Activated naive CD8-positive, alpha-beta T cell treated with anti-CD3 and anti-CD28 coated beads for 36 hours (primary cell): ENCODE data around the gene BRINP3. TPM values are rescaled to one million over a fixed set of nuclear protein-coding genes. Genes with fewer than 3 reads are reported as not detected.
"Not testable (repeated sequence)": the region's sequence is repeated elsewhere in the genome, so short reads cannot be mapped to it uniquely, and the experiment has no call there.

Source experiments
- DNase-seq: peaks from one replicate; pipeline ENCODE4 v3.0.0; 2021
- H3K27ac Mint-ChIP-seq: one replicate; pipeline ENCODE4 v1.8.0; 2022; ENCODE audit warnings: mild to moderate bottlenecking, moderate library complexity, mixed read lengths
- H3K27me3 Mint-ChIP-seq: one replicate; pipeline ENCODE4 v1.8.0; 2022; ENCODE audit warnings: mild to moderate bottlenecking, mixed read lengths
- H3K36me3 Mint-ChIP-seq: one replicate; pipeline ENCODE4 v1.8.0; 2021; ENCODE audit warnings: mild to moderate bottlenecking, mixed read lengths
- H3K4me1 Mint-ChIP-seq: one replicate; pipeline ENCODE4 v1.8.0; 2021; ENCODE audit warnings: mixed read lengths
- H3K4me3 Mint-ChIP-seq: one replicate; pipeline ENCODE4 v1.8.0; 2022; ENCODE audit warnings: mild to moderate bottlenecking, moderate library complexity, mixed read lengths
- H3K9me3 Mint-ChIP-seq: one replicate; pipeline ENCODE4 v1.8.0; 2022; ENCODE audit warnings: mixed read lengths
- total RNA-seq, 2 experiments: library from RNA; stranded (reverse); gene quantifications; one replicate each; pipeline ENCODE4 v1.2.3, GENCODE V29; 2021

The BRINP3 gene
- total RNA-seq, 2 experiments from 2014 or later, result not detected

DNA sequence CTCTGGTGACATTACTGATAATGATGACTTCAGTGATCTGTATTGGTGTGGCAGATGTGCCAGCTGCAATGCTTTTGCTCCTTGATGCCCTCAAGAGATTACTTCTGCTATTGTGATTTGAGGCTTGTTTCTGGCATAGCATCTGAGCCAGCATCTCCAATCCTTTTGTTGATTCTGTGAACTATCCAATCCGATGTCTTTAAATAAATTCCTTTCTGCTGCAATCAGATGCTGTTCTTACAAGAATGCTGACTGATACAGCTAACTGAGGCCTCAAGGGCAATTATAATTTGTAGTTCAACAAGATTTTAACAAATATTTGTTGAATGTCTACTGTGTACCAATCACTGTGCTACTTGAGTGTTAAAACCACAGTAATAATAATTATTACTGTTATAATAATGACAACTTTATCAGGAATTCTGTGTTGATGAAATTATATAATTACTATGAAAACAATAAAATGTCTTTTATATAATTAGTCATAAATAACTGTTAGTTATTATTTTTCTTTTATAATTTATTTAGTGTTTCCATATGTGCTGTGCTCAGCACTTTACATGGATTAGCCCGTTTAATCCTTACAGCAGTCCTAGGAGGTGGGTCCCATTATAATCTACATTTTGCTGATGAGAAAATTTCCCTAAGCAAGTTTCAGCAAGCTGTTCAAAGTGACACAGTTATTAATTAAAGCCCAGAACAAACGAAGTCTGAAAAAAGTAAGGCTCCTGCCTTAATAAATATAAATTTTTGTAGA is 308.2 kb downstream of the BRINP3 start:
- no peak for DNase-seq
- no peaks in the 10 kb centered on the region for H3K27me3 Mint-ChIP-seq
- peaks cover 5% of the 10 kb centered on the region for H3K9me3 Mint-ChIP-seq
- no peak overlapping the region for H3K4me3 Mint-ChIP-seq
- H3K4me1 Mint-ChIP-seq, result no peaks in the 10 kb centered on the region
- H3K36me3 Mint-ChIP-seq, result no peaks in the 10 kb centered on the region
- no peak overlapping the region for H3K27ac Mint-ChIP-seq

DNA sequence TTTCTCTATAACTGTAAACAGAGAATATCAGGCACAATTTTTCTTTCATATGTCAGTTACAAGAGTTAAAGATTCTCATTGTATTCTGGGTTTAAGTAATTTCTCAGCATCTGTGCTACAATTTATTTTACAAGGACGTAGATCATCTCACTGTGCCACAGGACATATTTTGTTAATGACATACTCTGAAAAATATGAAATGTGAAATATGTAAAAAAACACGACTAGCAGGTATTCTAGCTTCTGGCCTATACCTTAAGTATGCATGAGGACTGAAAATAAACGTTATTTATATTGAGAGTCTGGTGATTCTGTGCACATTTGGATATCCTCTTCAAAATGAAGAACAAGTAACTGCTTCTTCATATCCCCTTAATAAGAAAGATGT is 308.8 kb downstream of the BRINP3 start:
- no peaks in the 10 kb centered on the region for H3K4me1 Mint-ChIP-seq
- H3K4me3 Mint-ChIP-seq, result no peak overlapping the region
- H3K27ac Mint-ChIP-seq, result no peak overlapping the region
- H3K36me3 Mint-ChIP-seq, result no peaks in the 10 kb centered on the region
- H3K9me3 Mint-ChIP-seq, result peaks cover 5% of the 10 kb centered on the region
- no peaks in the 10 kb centered on the region for H3K27me3 Mint-ChIP-seq
- no peak for DNase-seq

DNA sequence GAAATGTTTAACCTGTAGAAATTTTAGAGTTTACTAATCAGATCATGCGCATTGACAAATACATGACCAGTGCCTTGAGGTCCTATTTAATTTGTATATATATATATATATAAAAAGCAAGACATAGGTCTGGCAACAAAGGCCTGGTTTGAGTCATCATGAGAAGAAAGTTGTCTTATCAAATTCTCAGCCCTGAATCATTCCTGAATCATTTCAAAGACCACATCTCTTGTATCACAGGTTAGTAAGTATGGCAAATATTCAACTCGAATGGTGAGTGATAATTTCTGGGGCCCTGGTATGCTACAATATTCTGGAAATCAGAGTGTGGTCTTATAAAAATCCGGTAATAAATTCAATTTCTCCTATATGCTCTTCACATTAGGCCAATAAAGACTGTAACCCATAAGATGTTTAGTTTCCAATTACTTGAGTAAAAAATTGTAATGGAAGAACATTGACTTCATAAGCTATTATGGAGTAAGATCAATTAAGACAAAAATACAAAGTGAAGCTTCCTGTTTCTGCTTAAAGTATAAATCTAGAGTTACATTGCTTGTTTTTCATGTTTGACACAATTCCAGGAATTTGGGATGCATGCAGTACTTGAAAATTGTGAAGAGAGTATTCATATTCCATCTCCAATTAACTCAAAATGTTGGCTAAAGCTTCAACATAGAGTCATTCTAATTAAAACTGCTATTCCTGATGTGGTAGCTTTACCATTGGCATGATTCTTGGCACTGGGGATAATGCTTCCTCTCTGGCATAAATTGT is 309.4 kb downstream of the BRINP3 start:
- Mint-ChIP-seq H3K4me1 (no peaks in the 10 kb centered on the region), H3K4me3 (no peak overlapping the region), H3K36me3 (no peaks in the 10 kb centered on the region), H3K9me3 (peaks cover 5% of the 10 kb centered on the region), H3K27me3 (no peaks in the 10 kb centered on the region), H3K27ac (no peak overlapping the region)
- DNase-seq, result no peak

DNA sequence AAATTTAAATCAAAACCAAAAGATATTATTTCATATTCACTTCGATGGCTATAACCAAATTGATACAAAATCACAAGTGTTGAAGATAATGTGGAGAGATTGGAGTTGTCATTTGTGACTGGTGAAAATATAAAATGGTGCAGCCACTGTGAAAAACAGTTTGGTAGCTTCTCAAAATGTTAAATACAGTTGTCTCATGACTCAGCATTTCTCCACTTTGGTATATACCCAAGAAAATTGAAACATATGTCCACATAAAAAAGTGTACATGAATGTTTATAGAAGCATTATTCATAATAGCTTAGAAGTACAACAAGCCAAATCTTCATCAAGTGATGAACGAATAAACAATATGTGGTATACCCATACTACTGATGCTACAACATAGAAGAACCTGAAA is 318.5 kb downstream of the BRINP3 start:
- no peak for DNase-seq
- Mint-ChIP-seq H3K27me3 (no peaks in the 10 kb centered on the region), H3K4me3 (no peak overlapping the region), H3K27ac (no peak overlapping the region), H3K9me3 (peaks cover 5% of the 10 kb centered on the region), H3K4me1 (no peaks in the 10 kb centered on the region), H3K36me3 (no peaks in the 10 kb centered on the region)

DNA sequence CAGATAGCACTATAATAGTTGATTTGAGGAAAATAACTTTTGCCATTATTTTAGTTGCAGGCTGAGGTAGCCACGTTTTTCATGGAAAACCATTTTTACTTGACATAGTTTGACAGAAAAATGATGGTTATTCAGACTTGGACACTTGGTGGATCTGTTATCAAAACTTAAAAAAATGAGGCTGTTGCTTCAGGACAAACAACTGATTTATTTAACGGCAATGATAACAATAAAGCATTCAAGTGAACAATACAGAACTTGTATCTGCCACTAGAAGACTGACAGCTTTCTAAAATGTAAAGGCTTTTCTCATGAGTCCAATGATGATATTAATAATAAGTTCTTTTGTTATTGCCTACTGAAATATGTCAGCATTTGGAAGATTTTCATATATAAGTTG is 322.9 kb downstream of the BRINP3 start:
- Mint-ChIP-seq H3K4me1 (no peaks in the 10 kb centered on the region), H3K4me3 (no peak overlapping the region), H3K27me3 (no peaks in the 10 kb centered on the region), H3K36me3 (no peaks in the 10 kb centered on the region), H3K9me3 (peaks cover 7% of the 10 kb centered on the region), H3K27ac (no peak overlapping the region)
- DNase-seq, result no peak

DNA sequence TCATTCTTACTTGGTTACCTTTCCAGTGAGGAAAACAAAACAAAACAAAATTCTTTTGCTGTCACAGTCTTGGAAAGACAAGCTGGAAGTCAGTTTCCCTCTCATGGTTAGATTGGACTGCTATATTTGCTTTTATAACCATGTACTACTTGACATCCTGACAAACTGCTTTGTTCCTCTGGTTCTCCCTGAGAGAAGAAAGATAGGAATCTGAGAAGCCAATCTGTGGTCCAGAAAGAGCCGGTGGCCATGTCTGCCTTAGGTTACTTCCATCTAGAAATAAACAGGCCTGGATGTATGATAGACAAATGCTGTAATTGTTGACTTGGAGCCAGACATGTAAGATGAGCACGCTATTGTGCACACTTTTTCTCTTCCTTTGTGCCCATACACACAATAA is 330.0 kb downstream of the BRINP3 start:
- Mint-ChIP-seq H3K9me3 (peaks cover 5% of the 10 kb centered on the region), H3K27ac (no peak overlapping the region), H3K4me1 (no peaks in the 10 kb centered on the region), H3K36me3 (no peaks in the 10 kb centered on the region), H3K27me3 (no peaks in the 10 kb centered on the region), H3K4me3 (no peak overlapping the region)
- no peak for DNase-seq

DNA sequence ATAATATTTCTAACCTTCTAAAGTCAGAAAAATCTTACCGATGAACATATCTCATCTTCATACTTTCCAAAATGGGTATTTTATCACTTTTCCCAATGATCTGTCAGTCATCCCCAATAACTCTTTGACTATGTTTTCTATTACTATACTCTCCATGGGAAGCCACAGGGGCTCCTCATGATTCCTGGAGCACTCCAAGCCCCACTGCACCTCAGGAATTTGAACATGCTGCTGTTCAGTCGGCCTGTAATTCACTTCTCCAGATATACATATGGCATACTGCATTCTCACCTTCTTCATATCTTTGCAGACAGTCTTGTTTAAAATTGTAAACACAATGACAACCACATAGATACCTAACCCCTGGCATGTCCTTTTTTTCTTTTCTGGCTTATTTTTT is 333.0 kb downstream of the BRINP3 start:
- Mint-ChIP-seq H3K36me3 (no peaks in the 10 kb centered on the region), H3K4me1 (no peaks in the 10 kb centered on the region), H3K27ac (no peak overlapping the region), H3K4me3 (no peak overlapping the region), H3K9me3 (peaks cover 4% of the 10 kb centered on the region), H3K27me3 (no peaks in the 10 kb centered on the region)
- no peak for DNase-seq

DNA sequence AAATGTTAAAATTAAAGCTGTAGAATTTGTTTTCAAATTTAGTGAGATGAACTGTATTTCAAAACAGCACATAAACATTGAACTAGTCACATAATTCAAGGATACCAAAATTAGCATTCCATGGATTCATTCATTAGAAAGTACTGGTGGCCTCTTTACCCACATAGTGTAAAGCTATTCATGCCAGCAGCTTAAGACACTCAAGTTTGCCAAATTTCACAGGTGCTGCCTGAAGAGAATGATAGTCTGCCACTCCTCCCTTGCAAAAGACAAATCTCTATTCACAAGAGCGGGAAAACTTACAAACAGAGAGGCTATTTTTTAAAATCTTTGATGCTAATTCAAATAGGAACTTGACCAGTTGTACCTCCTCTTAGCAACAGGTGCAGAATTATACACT is 337.0 kb downstream of the BRINP3 start:
- no peaks in the 10 kb centered on the region for H3K36me3 Mint-ChIP-seq
- H3K4me1 Mint-ChIP-seq, result no peaks in the 10 kb centered on the region
- no peak for DNase-seq

DNA sequence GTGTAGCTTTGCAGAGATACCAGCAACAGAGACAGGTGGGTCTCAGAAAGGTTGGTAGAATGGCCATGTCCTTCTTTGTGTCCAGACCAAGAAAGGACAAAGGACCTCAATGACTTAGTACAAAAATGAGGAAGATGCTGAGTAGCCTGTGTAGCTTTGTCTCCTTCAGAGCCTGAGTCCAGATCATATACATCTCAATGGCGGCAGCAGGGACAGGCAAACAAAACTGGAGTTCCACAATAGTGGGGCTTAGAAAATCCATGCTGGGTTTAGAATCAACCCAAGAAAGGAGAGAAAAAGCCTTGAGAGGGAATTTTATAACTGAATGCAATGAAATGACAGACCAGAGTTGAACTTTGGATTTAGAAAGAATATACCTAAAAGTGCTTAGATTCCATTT is 339.0 kb downstream of the BRINP3 start:
- H3K27ac Mint-ChIP-seq, result no peak overlapping the region
- H3K27me3 Mint-ChIP-seq, result no peaks in the 10 kb centered on the region
- no peaks in the 10 kb centered on the region for H3K36me3 Mint-ChIP-seq
- peaks cover 3% of the 10 kb centered on the region for H3K9me3 Mint-ChIP-seq
- H3K4me1 Mint-ChIP-seq, result no peaks in the 10 kb centered on the region
- no peak overlapping the region for H3K4me3 Mint-ChIP-seq
- no peak for DNase-seq

More for the DNA sequence above, 337.0 kb downstream of the BRINP3 start:
- Mint-ChIP-seq H3K27me3 (no peaks in the 10 kb centered on the region), H3K9me3 (peaks cover 7% of the 10 kb centered on the region), H3K27ac (no peak overlapping the region), H3K4me3 (no peak overlapping the region)

DNA sequence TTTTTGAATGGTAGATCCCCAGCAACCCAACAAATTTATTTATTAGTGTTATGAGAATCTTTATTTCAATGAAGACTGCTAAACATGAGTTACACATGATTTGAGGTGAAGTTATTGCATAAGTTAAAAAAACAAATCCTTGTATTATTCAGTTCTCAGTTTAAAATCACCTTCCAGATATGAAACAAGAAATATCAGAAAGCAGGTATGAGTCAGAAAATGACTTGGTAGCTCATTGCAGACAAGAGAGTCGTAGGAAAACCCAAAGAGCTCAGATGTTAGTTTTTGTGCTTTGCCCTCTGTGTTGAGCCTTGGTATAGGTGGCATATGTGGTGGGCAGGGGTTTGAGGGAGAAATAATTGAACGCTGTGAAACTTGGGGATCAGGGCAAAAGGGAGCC is 339.4 kb downstream of the BRINP3 start:
- H3K4me1 Mint-ChIP-seq, result no peaks in the 10 kb centered on the region
- H3K27me3 Mint-ChIP-seq, result no peaks in the 10 kb centered on the region
- H3K27ac Mint-ChIP-seq, result no peak overlapping the region
- no peak overlapping the region for H3K4me3 Mint-ChIP-seq
- no peak for DNase-seq
- peaks cover 3% of the 10 kb centered on the region for H3K9me3 Mint-ChIP-seq
- no peaks in the 10 kb centered on the region for H3K36me3 Mint-ChIP-seq

DNA sequence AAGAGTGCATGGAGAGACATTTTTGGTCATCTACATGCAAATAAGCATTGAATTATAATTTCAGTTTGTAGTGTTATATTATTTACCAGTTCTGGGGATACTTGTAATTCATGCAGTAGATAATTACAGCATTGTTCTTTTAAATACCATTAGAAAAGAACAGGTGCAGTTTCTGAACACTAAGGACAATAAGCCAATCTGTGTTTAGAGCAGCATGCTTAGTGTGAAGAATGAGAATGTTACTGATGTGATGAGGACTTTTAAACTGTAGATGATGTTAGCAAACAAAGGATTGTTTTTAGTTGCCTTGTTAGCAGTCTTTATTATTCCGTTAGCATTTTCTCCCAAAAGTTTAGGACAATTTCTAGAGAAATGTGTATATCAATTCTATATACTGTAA is 348.3 kb downstream of the BRINP3 start:
- H3K9me3 Mint-ChIP-seq, result peaks cover 4% of the 10 kb centered on the region
- H3K4me3 Mint-ChIP-seq, result no peak overlapping the region
- no peak for DNase-seq
- H3K27me3 Mint-ChIP-seq, result no peaks in the 10 kb centered on the region
- no peak overlapping the region for H3K27ac Mint-ChIP-seq
- H3K36me3 Mint-ChIP-seq, result no peaks in the 10 kb centered on the region
- H3K4me1 Mint-ChIP-seq, result no peaks in the 10 kb centered on the region

DNA sequence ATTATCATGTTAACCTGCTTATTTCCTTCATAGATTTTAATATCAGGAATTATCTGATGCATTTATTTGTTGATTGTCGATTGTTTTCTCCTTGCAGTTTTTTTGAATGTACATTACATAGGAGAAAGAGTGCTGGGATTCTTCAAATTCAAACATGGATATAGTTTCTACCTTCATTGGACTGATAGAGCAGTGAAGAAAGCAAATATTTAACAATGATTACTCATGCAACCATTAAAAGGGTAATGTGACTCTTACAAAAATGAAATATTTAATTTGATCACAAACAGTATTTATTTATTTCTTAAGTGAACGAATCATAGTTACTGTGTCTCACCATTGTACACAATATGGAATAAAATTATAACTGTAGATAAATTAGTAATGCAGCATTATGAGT is 350.9 kb downstream of the BRINP3 start:
- no peaks in the 10 kb centered on the region for H3K36me3 Mint-ChIP-seq
- no peaks in the 10 kb centered on the region for H3K4me1 Mint-ChIP-seq

DNA sequence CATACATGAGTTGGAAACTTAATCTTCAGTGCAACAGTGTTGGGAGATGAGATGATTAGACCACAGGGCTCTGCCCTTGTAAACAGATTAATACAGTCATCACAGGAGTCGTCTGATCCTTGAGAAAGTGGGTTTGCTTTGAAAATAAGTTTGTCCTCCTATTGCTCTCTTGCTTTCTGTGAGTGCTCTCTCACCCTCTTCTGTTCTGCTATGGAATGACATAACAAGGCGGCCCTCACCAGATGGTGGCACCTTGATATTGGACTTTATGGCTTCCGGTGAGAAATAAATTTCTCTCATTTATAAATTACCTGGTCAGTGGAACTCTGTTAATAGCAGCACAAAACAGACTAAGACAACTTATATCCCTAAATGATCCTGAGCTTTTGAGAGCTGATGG is 353.6 kb downstream of the BRINP3 start:
- Mint-ChIP-seq H3K27ac (no peak overlapping the region), H3K36me3 (no peaks in the 10 kb centered on the region), H3K9me3 (no peaks in the 10 kb centered on the region), H3K4me3 (no peak overlapping the region), H3K4me1 (no peaks in the 10 kb centered on the region), H3K27me3 (no peaks in the 10 kb centered on the region)
- DNase-seq, result no peak

More for the DNA sequence above, 350.9 kb downstream of the BRINP3 start:
- Mint-ChIP-seq H3K9me3 (peaks cover 3% of the 10 kb centered on the region), H3K4me3 (no peak overlapping the region), H3K27me3 (no peaks in the 10 kb centered on the region), H3K27ac (no peak overlapping the region)
- DNase-seq, result no peak

DNA sequence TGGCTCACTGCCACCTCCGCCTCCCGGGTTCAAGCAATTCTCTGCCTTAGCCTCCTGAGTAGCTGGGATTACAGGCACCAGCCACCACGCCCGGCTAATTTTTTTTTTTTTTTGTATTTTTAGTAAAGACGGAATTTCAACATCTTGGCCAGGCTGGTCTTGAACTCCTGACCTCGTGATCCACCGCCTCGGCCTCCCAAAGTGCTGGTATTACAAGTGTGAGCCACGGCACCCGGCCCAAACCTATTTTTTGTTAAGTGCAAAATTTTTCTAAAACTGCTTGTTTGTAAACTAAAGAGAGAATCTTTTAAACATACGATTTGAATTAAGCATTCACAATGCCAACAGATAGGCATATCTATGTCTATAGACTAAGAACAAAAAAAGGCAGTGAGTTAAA is 357.1 kb downstream of the BRINP3 start:
- not testable (repeated sequence) for H3K36me3 Mint-ChIP-seq, H3K9me3 Mint-ChIP-seq, H3K27me3 Mint-ChIP-seq, H3K4me3 Mint-ChIP-seq, DNase-seq, H3K4me1 Mint-ChIP-seq, H3K27ac Mint-ChIP-seq

DNA sequence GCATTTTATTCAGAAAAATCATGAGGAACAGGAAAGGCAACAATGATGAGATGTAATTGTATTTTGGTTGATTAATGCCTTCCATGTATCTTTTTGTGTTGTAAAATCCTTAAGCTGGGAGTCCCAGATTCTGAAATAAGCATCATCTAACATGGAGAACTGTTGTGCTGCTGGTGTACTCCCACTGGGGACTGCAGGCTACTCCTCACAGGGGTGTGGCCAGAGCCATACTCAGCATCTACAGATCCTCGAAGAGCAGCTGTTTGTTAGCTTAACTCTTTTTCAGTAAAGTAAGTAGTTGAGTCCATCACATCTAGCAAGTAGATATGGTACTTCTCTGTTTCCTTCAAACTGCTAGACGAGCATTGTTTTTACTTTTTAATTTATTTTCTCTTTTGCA is 358.0 kb downstream of the BRINP3 start:
- no peaks in the 10 kb centered on the region for H3K4me1 Mint-ChIP-seq
- no peaks in the 10 kb centered on the region for H3K36me3 Mint-ChIP-seq
- no peak overlapping the region for H3K27ac Mint-ChIP-seq
- no peaks in the 10 kb centered on the region for H3K27me3 Mint-ChIP-seq
- no peaks in the 10 kb centered on the region for H3K9me3 Mint-ChIP-seq
- no peak overlapping the region for H3K4me3 Mint-ChIP-seq
- no peak for DNase-seq

DNA sequence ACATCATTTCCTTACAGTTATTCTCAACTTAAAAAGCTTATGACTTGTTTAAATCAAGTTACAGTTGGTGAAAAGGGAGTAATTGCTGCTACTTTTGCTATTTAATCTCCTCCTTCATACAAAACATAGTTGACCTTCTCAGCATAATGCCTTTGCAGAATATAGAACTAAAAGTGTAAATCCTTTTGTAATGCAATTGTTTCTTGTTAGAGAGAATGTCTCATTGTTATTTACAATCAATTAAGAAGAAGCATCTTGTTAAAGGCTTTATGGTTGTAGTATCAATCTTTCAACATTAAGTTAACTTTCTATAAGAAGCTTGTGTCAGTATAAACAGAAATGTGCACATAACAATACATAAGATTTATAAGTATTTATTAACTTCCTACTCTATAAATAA is 360.7 kb downstream of the BRINP3 start:
- no peak for DNase-seq
- H3K27ac Mint-ChIP-seq, result no peak overlapping the region
- no peaks in the 10 kb centered on the region for H3K4me1 Mint-ChIP-seq
- no peaks in the 10 kb centered on the region for H3K27me3 Mint-ChIP-seq
- no peaks in the 10 kb centered on the region for H3K9me3 Mint-ChIP-seq
- no peaks in the 10 kb centered on the region for H3K36me3 Mint-ChIP-seq
- no peak overlapping the region for H3K4me3 Mint-ChIP-seq
